Peyer's patch (tissue), 4 donors: ENCODE measurements around the gene RIC3.

ENCODE experiments used
- CTCF ChIP-seq, 6 experiments: fragments of 450-650 bp in 4 of 6; fragments of 200-600 bp in 2 of 6; sonication (generic) in 1 of 6; IDR thresholded peaks; one replicate each; pipeline ENCODE4 v1.5.1; 2017 to 2019; ENCODE audit warnings: antibody characterized with exemption in 6 of 6, mild to moderate bottlenecking in 3 of 6, moderate library complexity in 1 of 6
- POLR2A ChIP-seq, 2 donors: fragments of 450-650 bp; IDR thresholded peaks; one replicate each; pipeline ENCODE4 v1.5.1; 2017; ENCODE audit warnings: antibody characterized with exemption in 2 of 2, mild to moderate bottlenecking in 2 of 2, moderate library complexity in 2 of 2

- TF ChIP-seq POLR2A (IDR thresholded peaks at IDR 0.05) (no peak), CTCF (IDR thresholded peaks at IDR 0.05) (no peak)
Measured at GRCh38 chr11:8067929-8068575, 100.8 kb downstream of the RIC3 start.
